SU-DHL-6 (cell line): Measurements from ENCODE around the gene LCMT1.

Experiments
- H2AFZ ChIP-seq: fragments of 200-600 bp; sonication (generic); 2 replicates; pipeline ENCODE4 v1.6.1; 2014; ENCODE audit warnings: low read depth, mild to moderate bottlenecking, moderate library complexity, mixed read lengths, antibody characterized with exemption, low read length; ENCODE audit not compliant: severe bottlenecking
- H3F3A ChIP-seq: fragments of 200-600 bp; shearing (Covaris generic); 2 replicates; pipeline ENCODE4 v1.6.0; 2016; ENCODE audit warnings: antibody characterized with exemption, mild to moderate bottlenecking; ENCODE audit not compliant: insufficient read depth
- H3K27ac ChIP-seq: fragments of 200-600 bp; sonication (generic); 2 replicates; pipeline ENCODE4 v1.5.1; 2016; ENCODE audit warnings: low read depth, mild to moderate bottlenecking, low read length, moderate library complexity, mixed read lengths
- H3K27me3 ChIP-seq: fragments of 200-600 bp; sonication (generic), shearing (Covaris generic); 2 replicates; pipeline ENCODE4 v1.6.0; 2014; ENCODE audit warnings: mild to moderate bottlenecking, low read length
- H3K36me3 ChIP-seq: fragments of 200-600 bp; sonication (generic); 2 replicates; pipeline ENCODE4 v1.6.1; 2014; ENCODE audit warnings: mild to moderate bottlenecking, low read length, mixed read lengths
- H3K4me2 ChIP-seq: fragments of 300-600, 200-600 bp; shearing (Covaris generic), sonication (generic); 2 replicates; pipeline ENCODE4 v1.6.0; 2014; ENCODE audit warnings: low read length, low read depth, mild to moderate bottlenecking; ENCODE audit not compliant: poor library complexity, severe bottlenecking
- H3K4me3 ChIP-seq: fragments of 200-600 bp; sonication (generic); 2 replicates; pipeline ENCODE4 v1.5.1; 2014; ENCODE audit warnings: antibody characterized with exemption, low read length, mild to moderate bottlenecking, mixed read lengths; ENCODE audit not compliant: insufficient read depth, poor library complexity, severe bottlenecking
- H3K79me2 ChIP-seq: fragments of 200-600 bp; sonication (generic); 2 replicates; pipeline ENCODE4 v1.6.1; 2014; ENCODE audit warnings: mild to moderate bottlenecking, low read length, moderate library complexity; ENCODE audit not compliant: insufficient read depth
- H3K9ac ChIP-seq: fragments of 200-600 bp; sonication (generic); 2 replicates; pipeline ENCODE4 v1.7.0; 2014; ENCODE audit warnings: mild to moderate bottlenecking, low read length
- H3K9me2 ChIP-seq: fragments of 200-600 bp; sonication (generic); replicated peaks from 2 replicates; pipeline ENCODE4 v1.6.1; 2014; ENCODE audit warnings: low read length; ENCODE audit not compliant: insufficient read depth
- H3K9me3 ChIP-seq: fragments of 200-600 bp; sonication (generic); 2 replicates; pipeline ENCODE4 v1.6.1; 2014; ENCODE audit warnings: low read length, mixed read lengths; ENCODE audit not compliant: insufficient read depth
- H4K20me1 ChIP-seq: fragments of 200-600 bp; sonication (generic); 2 replicates; pipeline ENCODE4 v1.6.1; 2014; ENCODE audit warnings: low read depth, mild to moderate bottlenecking, antibody characterized with exemption, low read length, moderate library complexity, mixed read lengths
- CTCF ChIP-seq: fragments of 200-600 bp; sonication (generic); IDR thresholded peaks from one replicate; pipeline ENCODE4 v1.5.1; 2017; ENCODE audit warnings: antibody characterized with exemption, mild to moderate bottlenecking, low read length, moderate library complexity; ENCODE audit not compliant: insufficient read depth, poor library complexity, severe bottlenecking
- EZH2phosphoT487 ChIP-seq: fragments of 200-600 bp; sonication (generic), shearing (Covaris generic); conservative IDR thresholded peaks from 2 replicates; pipeline ENCODE4 v1.6.1; 2018; ENCODE audit warnings: mild to moderate bottlenecking, antibody characterized with exemption, low read length, moderate library complexity, mixed read lengths

The LCMT1 gene

GRCh38 chr16:25172831-25173230, 61.3 kb downstream of the LCMT1 start:
- H3K27ac ChIP-seq = no peak overlapping the region
- H3K36me3 ChIP-seq = no peaks in the 10 kb centered on the region; the same call in 1 of the 2 replicates
- no peaks in the 10 kb centered on the region for H3K9me3 ChIP-seq
- no peak for TF ChIP-seq CTCF
- no peak for TF ChIP-seq EZH2phosphoT487
- no peak overlapping the region for H3K4me2 ChIP-seq
- H3K79me2 ChIP-seq = no peaks in the 10 kb centered on the region
- no peaks in the 10 kb centered on the region for H4K20me1 ChIP-seq
- no peaks in the 10 kb centered on the region for H3K27me3 ChIP-seq
- H3K9me2 ChIP-seq = no peaks in the 10 kb centered on the region
- H2AFZ ChIP-seq = no peak overlapping the region
- no peak overlapping the region for H3K9ac ChIP-seq
- H3K4me3 ChIP-seq = no peak overlapping the region
- no peaks in the 10 kb centered on the region for H3F3A ChIP-seq

GRCh38 chr16:25174285-25174684, 62.7 kb downstream of the LCMT1 start:
- H4K20me1 ChIP-seq = no peaks in the 10 kb centered on the region
- H3F3A ChIP-seq = no peaks in the 10 kb centered on the region
- no peak overlapping the region for H2AFZ ChIP-seq
- no peaks in the 10 kb centered on the region for H3K79me2 ChIP-seq
- TF ChIP-seq EZH2phosphoT487 (no peak), CTCF (no peak)
- no peak overlapping the region for H3K4me2 ChIP-seq
- no peaks in the 10 kb centered on the region for H3K9me2 ChIP-seq
- no peaks in the 10 kb centered on the region for H3K9me3 ChIP-seq
- no peak overlapping the region for H3K9ac ChIP-seq
- no peak overlapping the region for H3K27ac ChIP-seq
- H3K27me3 ChIP-seq = no peaks in the 10 kb centered on the region
- H3K36me3 ChIP-seq = no peaks in the 10 kb centered on the region; the same call in 1 of the 2 replicates
- H3K4me3 ChIP-seq = no peak overlapping the region

GRCh38 chr16:25176136-25176535, 64.6 kb downstream of the LCMT1 start:
- H3K36me3 ChIP-seq = no peaks in the 10 kb centered on the region

More at GRCh38 chr16:25176136-25176535, 64.6 kb downstream of the LCMT1 start:
- TF ChIP-seq EZH2phosphoT487 = no peak
- TF ChIP-seq CTCF = no peak
- Histone ChIP-seq H3K27ac (no peak overlapping the region), H4K20me1 (no peaks in the 10 kb centered on the region), H3K79me2 (no peaks in the 10 kb centered on the region), H3K9me3 (no peaks in the 10 kb centered on the region), H2AFZ (no peak overlapping the region), H3K27me3 (no peaks in the 10 kb centered on the region), H3K9ac (no peak overlapping the region), H3K4me2 (no peak overlapping the region), H3K9me2 (no peaks in the 10 kb centered on the region), H3K4me3 (no peak overlapping the region), H3F3A (no peaks in the 10 kb centered on the region)
